Suprapubic skin (tissue), 4 donors: ENCODE measurements around the gene SLC26A2.

Experiments
- POLR2A ChIP-seq, 2 donors: fragments of 450-650 bp; IDR thresholded peaks; one replicate each; pipeline ENCODE4 v1.6.1; 2017; ENCODE audit warnings: antibody characterized with exemption in 2 of 2, mild to moderate bottlenecking in 2 of 2, moderate library complexity in 2 of 2
- POLR2AphosphoS5 ChIP-seq, 3 donors: sonication (generic); formaldehyde crosslinking; IDR thresholded peaks; one replicate each; pipeline ENCODE4 v1.6.1; 2017; ENCODE audit warnings: antibody characterized with exemption in 3 of 3
- TF ChIP-seq, protein P1 (sequence below), 2 donors: fragments of 200-600 bp in 1 of 2; fragments of 450-650 bp in 1 of 2; sonication (generic) in 1 of 2; IDR thresholded peaks; one replicate each; pipeline ENCODE4 v1.5.1; 2016 to 2019; ENCODE audit warnings: antibody characterized with exemption in 2 of 2, mild to moderate bottlenecking in 1 of 2, moderate library complexity in 1 of 2

DNA sequence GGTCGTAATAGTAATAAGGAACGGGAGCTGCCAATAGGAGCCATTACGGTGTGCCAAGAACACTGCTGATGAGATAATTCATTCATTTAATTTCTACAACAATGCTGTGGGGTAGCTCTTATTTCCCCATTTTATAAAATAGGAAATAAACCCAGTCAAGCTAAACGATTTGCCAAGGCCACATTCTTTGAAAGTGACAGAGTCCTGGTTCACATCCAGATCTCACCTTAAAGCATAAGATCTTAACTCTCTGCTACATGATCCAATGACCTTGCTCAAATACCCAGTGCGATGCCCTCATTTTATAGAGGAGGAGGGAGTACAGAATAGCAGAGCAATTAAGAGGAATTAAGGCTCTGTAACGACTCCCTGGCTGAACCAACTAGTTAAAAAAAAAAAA lies 21.0 kb upstream of the SLC26A2 start:
- TF ChIP-seq, protein P1, sequence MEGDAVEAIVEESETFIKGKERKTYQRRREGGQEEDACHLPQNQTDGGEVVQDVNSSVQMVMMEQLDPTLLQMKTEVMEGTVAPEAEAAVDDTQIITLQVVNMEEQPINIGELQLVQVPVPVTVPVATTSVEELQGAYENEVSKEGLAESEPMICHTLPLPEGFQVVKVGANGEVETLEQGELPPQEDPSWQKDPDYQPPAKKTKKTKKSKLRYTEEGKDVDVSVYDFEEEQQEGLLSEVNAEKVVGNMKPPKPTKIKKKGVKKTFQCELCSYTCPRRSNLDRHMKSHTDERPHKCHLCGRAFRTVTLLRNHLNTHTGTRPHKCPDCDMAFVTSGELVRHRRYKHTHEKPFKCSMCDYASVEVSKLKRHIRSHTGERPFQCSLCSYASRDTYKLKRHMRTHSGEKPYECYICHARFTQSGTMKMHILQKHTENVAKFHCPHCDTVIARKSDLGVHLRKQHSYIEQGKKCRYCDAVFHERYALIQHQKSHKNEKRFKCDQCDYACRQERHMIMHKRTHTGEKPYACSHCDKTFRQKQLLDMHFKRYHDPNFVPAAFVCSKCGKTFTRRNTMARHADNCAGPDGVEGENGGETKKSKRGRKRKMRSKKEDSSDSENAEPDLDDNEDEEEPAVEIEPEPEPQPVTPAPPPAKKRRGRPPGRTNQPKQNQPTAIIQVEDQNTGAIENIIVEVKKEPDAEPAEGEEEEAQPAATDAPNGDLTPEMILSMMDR (IDR thresholded peaks at IDR 0.05), result no peak
- no peak for TF ChIP-seq POLR2A (IDR thresholded peaks at IDR 0.05)
- no peak for TF ChIP-seq POLR2AphosphoS5 (IDR thresholded peaks at IDR 0.05)
